ENCODE data around the gene IRS2.

DNA sequence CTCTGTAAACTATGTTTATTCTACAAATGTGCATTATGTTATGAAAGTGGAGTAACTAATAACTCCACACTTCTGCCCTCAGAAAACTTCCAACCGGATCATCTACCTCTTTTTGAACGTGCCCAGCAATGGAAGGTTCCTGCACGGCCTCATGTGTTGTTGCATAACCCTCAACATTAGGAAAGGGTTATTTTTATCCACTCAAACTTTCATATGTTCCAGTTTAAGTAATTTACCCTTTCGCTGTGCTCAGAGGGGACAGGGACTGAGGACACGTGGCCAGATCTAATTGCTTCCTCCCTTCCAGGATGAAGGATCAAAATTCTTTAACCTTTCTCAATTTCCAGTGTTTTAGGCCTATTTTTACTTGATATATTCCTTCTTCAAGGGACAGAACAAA lies 29.6 kb downstream of the IRS2 start:
- TF ChIP-seq CTCF (IDR thresholded peaks at IDR 0.05), result no peak
- no peak for TF ChIP-seq POLR2A (IDR thresholded peaks at IDR 0.05)
